Epithelial cell of proximal tubule (primary cell): Measurements from ENCODE around the gene ZNF507. TPM values are rescaled to one million over a fixed set of nuclear protein-coding genes. Genes with fewer than 3 reads are reported as not detected.

ENCODE experiments used
- DNase-seq: peaks from one replicate; pipeline ENCODE4 v3.0.0-alpha.2; 2011; ENCODE audit warnings: low read depth
- H3K4me3 ChIP-seq: 2 replicates; pipeline ENCODE4 v1.5.1; 2011; ENCODE audit warnings: low read depth, mild to moderate bottlenecking, low read length
- total RNA-seq: library from RNA; depleted of rRNA; stranded (reverse); fragments of >200 nt; gene quantifications from 2 replicates; pipeline ENCODE4 v1.2.3, GENCODE V29; 2015
- TF ChIP-seq, protein P1 (sequence below): conservative IDR thresholded peaks from 2 replicates; pipeline ENCODE4 v1.5.1; 2012; ENCODE audit warnings: low read depth, mild to moderate bottlenecking, low read length

The ZNF507 gene
- total RNA-seq, 1 donor from 2014 or later: 7.6 TPM

DNA sequence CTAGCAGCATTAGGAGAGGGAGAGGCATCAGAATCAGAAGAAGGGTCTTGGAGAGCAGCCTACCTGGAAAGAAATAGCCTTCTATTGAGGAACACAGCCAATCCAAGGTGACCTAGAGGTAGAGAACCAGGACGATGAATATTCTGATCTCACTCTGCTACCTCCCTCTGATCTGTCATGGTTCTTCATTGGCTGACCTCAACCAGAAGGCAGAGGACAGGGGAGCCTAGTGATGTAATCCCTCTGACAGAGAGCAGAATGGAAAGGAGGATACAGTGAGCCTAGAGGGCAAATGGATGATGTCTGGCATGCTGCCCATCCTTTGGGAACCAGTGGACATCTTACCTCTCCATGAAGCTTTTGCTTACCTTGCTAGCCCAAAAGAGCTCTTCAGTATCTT, 3.6 kb downstream of the ZNF507 start:
- H3K4me3 ChIP-seq: no peak overlapping the region
- DNase-seq: no peak
- TF ChIP-seq, protein P1, sequence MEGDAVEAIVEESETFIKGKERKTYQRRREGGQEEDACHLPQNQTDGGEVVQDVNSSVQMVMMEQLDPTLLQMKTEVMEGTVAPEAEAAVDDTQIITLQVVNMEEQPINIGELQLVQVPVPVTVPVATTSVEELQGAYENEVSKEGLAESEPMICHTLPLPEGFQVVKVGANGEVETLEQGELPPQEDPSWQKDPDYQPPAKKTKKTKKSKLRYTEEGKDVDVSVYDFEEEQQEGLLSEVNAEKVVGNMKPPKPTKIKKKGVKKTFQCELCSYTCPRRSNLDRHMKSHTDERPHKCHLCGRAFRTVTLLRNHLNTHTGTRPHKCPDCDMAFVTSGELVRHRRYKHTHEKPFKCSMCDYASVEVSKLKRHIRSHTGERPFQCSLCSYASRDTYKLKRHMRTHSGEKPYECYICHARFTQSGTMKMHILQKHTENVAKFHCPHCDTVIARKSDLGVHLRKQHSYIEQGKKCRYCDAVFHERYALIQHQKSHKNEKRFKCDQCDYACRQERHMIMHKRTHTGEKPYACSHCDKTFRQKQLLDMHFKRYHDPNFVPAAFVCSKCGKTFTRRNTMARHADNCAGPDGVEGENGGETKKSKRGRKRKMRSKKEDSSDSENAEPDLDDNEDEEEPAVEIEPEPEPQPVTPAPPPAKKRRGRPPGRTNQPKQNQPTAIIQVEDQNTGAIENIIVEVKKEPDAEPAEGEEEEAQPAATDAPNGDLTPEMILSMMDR: no peak

GRCh38 chr19:32349724-32350470, 4.5 kb downstream of the ZNF507 start:
- DNase-seq: no peak
- H3K4me3 ChIP-seq: no peak overlapping the region
- TF ChIP-seq, protein P1: no peak

- H3K4me3 ChIP-seq: no peak overlapping the region
- no peak for DNase-seq
- TF ChIP-seq, protein P1: no peak
Measured at GRCh38 chr19:32350471-32350865, 5.1 kb downstream of the ZNF507 start.

DNA sequence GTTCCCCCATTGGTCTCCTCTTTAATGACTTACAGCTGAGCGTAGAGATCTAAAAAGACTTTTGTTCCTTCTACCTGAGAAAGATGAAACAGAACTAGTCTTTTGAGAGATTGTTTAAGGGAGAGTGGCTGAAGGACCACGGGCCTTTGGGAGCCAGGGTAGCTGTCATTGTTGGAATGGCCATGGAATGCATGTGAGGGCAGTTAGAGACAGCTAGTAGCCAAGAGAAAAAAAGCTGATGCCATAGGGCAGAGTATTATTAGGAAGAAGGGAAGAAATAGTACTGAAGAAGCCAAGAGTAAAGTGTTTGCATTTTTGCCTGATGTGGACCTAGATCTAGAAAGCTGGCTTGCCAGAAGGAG, 5.6 kb downstream of the ZNF507 start:
- no peak overlapping the region for H3K4me3 ChIP-seq
- TF ChIP-seq, protein P1: no peak
- DNase-seq: no peak

DNA sequence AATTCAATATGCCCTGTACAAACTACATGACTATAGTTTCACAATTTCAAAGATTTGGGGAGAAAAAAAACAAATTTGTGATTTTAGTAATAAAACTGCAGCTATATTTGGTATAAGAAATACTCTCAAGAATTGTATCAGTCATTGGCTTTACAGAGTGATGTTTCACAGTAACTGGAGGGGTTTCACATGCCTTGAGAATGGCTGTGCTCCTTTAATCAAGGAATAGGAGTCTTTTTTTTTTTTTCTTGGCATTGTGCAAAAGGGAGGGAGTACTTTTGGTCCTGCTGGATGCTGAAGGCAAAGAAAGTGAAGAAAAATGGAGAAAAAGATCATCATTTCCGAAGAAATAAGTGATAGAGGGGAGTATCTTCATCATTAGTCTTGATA, 6.8 kb downstream of the ZNF507 start:
- DNase-seq: no peak
- no peak overlapping the region for H3K4me3 ChIP-seq
- TF ChIP-seq, protein P1: no peak

DNA sequence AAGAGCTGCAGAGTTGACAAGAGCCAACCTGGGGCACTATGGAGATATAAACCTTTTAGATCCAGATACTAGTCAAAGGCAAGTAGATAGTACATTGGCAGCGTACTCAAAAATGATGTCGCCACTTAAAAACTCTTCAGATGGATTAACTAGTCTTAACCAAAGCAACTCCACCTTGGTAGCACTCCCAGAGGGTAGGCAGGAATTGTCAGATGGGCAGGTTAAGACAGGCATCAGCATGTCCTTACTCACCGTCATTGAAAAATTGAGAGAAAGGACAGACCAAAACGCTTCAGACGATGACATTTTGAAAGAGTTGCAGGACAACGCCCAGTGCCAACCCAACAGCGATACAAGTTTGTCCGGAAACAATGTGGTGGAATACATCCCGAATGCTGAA, 8.9 kb downstream of the ZNF507 start:
- H3K4me3 ChIP-seq: no peak overlapping the region
- no peak for DNase-seq
- TF ChIP-seq, protein P1: no peak

GRCh38 chr19:32355309-32355708, 9.9 kb downstream of the ZNF507 start:
- no peak for DNase-seq
- H3K4me3 ChIP-seq: no peak overlapping the region
- TF ChIP-seq, protein P1: no peak
